KMS-11 (cell line): Measurements from ENCODE around the gene ZNF181.

Source experiments
- H2AFZ ChIP-seq: fragments of 200-600 bp; sonication (generic); 2 replicates; pipeline ENCODE4 v1.6.1; 2016; ENCODE audit warnings: antibody characterized with exemption, mixed run types, low read depth
- H3K27ac ChIP-seq: fragments of 200-600 bp; sonication (generic); 2 replicates; pipeline ENCODE4 v1.6.1; 2016; ENCODE audit warnings: mild to moderate bottlenecking, mixed run types
- H3K27me3 ChIP-seq: fragments of 200-600 bp; sonication (generic); 2 replicates; pipeline ENCODE4 v1.6.1; 2017; ENCODE audit warnings: mild to moderate bottlenecking, low read depth, mixed run types, moderate library complexity; ENCODE audit not compliant: insufficient read depth
- H3K36me3 ChIP-seq: fragments of 200-600 bp; sonication (generic); 2 replicates; pipeline ENCODE4 v1.6.1; 2017; ENCODE audit warnings: mild to moderate bottlenecking, mixed run types; ENCODE audit not compliant: insufficient read depth
- H3K4me1 ChIP-seq: fragments of 200-600 bp; sonication (generic); 2 replicates; pipeline ENCODE4 v1.6.1; 2016; ENCODE audit warnings: mild to moderate bottlenecking, low read depth, mixed run types; ENCODE audit not compliant: poor library complexity, severe bottlenecking
- H3K4me2 ChIP-seq: fragments of 200-600 bp; sonication (generic); 2 replicates; pipeline ENCODE4 v1.7.0; 2016; ENCODE audit warnings: mild to moderate bottlenecking, mixed run types
- H3K4me3 ChIP-seq: fragments of 200-600 bp; sonication (generic); IDR thresholded peaks from 2 replicates; pipeline ENCODE4 v1.6.1; 2017; ENCODE audit warnings: low read depth, low read length, mixed read lengths; ENCODE audit not compliant: insufficient read depth
- H3K79me2 ChIP-seq: fragments of 200-600 bp; sonication (generic); 2 replicates; pipeline ENCODE4 v1.6.1; 2016; ENCODE audit warnings: low read depth, mixed run types; ENCODE audit not compliant: insufficient read depth
- H3K9ac ChIP-seq: fragments of 200-600 bp; sonication (generic); 2 replicates; pipeline ENCODE4 v1.6.1; 2016; ENCODE audit warnings: mild to moderate bottlenecking, mixed run types
- H4K20me1 ChIP-seq: fragments of 200-600 bp; sonication (generic); 2 replicates; pipeline ENCODE4 v1.6.1; 2016; ENCODE audit warnings: mild to moderate bottlenecking, mixed run types; ENCODE audit not compliant: insufficient read depth
- TF ChIP-seq, protein P1 (sequence below): fragments of 200-600 bp; sonication (generic); conservative IDR thresholded peaks from 2 replicates; pipeline ENCODE4 v1.6.1; 2017; ENCODE audit warnings: low read depth, mild to moderate bottlenecking, antibody characterized with exemption, low read length, moderate library complexity, mixed read lengths

Gene ZNF181

DNA sequence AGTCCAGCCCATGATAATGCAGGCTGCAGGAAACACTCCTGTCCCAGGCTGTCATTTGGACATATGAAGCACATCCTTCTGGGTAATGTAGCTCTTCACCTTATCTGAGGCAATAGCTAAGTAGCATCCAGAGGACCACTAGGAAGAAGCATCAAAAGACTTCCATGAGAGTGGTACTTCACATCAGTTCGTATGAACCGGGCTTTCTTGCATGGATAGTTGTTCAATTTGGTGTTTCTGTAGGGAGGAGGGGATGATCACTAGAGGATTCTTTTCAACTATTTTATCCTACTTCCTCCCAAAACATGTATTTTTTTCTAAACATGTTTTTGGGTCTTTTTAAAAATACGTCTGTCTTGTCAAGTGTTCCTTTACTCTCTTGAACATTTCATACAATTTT lies 43.7 kb upstream of the ZNF181 start:
- Histone ChIP-seq H3K4me3 (no peak overlapping the region), H2AFZ (no peak overlapping the region), H3K79me2 (no peaks in the 10 kb centered on the region), H3K4me1 (no peaks in the 10 kb centered on the region), H4K20me1 (no peaks in the 10 kb centered on the region), H3K27ac (no peak overlapping the region), H3K9ac (no peak overlapping the region), H3K36me3 (no peaks in the 10 kb centered on the region), H3K4me2 (no peak overlapping the region), H3K27me3 (no peaks in the 10 kb centered on the region)
- TF ChIP-seq, protein P1, sequence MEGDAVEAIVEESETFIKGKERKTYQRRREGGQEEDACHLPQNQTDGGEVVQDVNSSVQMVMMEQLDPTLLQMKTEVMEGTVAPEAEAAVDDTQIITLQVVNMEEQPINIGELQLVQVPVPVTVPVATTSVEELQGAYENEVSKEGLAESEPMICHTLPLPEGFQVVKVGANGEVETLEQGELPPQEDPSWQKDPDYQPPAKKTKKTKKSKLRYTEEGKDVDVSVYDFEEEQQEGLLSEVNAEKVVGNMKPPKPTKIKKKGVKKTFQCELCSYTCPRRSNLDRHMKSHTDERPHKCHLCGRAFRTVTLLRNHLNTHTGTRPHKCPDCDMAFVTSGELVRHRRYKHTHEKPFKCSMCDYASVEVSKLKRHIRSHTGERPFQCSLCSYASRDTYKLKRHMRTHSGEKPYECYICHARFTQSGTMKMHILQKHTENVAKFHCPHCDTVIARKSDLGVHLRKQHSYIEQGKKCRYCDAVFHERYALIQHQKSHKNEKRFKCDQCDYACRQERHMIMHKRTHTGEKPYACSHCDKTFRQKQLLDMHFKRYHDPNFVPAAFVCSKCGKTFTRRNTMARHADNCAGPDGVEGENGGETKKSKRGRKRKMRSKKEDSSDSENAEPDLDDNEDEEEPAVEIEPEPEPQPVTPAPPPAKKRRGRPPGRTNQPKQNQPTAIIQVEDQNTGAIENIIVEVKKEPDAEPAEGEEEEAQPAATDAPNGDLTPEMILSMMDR, result no peak

DNA sequence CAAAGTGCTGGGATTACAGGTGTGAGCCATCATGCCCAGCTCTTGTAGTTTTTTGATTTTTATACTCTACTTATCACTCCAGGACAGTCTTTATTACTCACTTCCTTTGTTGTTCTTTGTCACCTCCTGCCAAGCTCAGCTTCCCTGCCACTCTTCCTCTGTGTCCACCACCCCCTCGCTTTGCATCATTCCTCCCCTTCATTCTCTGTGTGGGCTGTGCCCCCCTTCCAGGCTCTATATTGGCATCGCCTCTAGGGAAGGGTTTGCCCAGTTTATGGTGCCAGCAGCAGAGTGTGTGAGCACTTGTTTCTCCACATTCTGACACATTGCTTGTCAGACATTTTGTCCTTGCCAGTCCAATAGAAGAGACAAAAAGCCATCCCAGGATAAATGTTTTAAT lies 41.5 kb upstream of the ZNF181 start:
- no peaks in the 10 kb centered on the region for H3K4me1 ChIP-seq
- H3K9ac ChIP-seq, result no peak overlapping the region
- H3K36me3 ChIP-seq, result no peaks in the 10 kb centered on the region
- H3K79me2 ChIP-seq, result no peaks in the 10 kb centered on the region
- no peaks in the 10 kb centered on the region for H4K20me1 ChIP-seq
- no peak overlapping the region for H3K4me3 ChIP-seq
- H3K27ac ChIP-seq, result no peak overlapping the region
- TF ChIP-seq, protein P1, result no peak
- no peak overlapping the region for H2AFZ ChIP-seq
- no peak overlapping the region for H3K4me2 ChIP-seq
- no peaks in the 10 kb centered on the region for H3K27me3 ChIP-seq

DNA sequence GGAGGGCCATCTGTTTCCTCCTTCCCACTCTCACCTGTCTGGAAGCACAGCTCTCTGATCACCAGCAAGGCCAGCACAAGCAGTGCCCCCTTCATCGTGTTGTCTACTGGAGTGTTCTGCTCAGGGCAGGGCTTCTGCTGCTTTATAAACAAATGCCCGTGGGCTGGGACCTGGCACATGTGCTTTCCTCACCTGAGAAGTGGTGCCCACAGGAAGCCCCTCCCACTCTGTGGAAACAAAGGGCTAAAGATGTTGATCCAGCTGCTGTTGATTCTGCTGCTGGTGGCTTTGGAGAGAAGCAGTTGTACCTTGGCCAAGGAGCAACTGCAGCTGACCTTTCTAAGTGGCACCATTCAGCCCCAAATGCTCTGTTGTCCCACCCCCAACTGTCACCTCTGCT lies 26.4 kb upstream of the ZNF181 start:
- Histone ChIP-seq H3K79me2 (no peaks in the 10 kb centered on the region), H3K27me3 (no peaks in the 10 kb centered on the region), H2AFZ (no peak overlapping the region), H3K9ac (no peak overlapping the region), H4K20me1 (no peaks in the 10 kb centered on the region), H3K4me1 (no peaks in the 10 kb centered on the region), H3K4me3 (no peak overlapping the region), H3K4me2 (no peak overlapping the region), H3K27ac (no peak overlapping the region), H3K36me3 (no peaks in the 10 kb centered on the region)
- TF ChIP-seq, protein P1, result no peak

DNA sequence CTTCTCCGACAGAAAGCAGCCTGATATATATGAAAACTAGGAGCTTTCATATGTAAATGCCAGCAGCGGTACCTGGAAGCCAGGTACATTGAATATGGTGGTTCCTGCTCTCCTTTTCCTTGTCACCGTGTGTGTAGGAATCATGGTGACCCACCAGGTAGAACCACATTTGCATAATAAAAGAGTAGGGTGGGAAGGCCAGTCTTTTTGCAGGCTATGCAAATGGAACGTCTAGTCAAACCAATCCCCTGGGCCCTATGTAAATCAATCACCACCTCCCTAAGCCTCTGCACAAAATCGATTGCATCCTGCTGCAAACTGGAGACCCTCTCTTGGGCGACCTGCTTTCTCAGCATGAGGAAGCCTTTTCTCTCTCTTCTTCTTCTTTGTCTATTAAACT lies 22.2 kb upstream of the ZNF181 start:
- H2AFZ ChIP-seq, result peak overlapping the region; percentile 31; the same call in 1 of the 2 replicates

More for the DNA sequence above, 22.2 kb upstream of the ZNF181 start:
- H4K20me1 ChIP-seq, result no peaks in the 10 kb centered on the region
- no peak overlapping the region for H3K27ac ChIP-seq
- H3K36me3 ChIP-seq, result no peaks in the 10 kb centered on the region
- no peaks in the 10 kb centered on the region for H3K27me3 ChIP-seq
- no peaks in the 10 kb centered on the region for H3K4me1 ChIP-seq
- H3K4me2 ChIP-seq, result no peak overlapping the region
- TF ChIP-seq, protein P1, result no peak
- no peak overlapping the region for H3K9ac ChIP-seq
- H3K4me3 ChIP-seq, result no peak overlapping the region
- H3K79me2 ChIP-seq, result no peaks in the 10 kb centered on the region
